Measurements from ENCODE around the gene OR13C4.
"Not testable (repeated sequence)": the region's sequence is repeated elsewhere in the genome, so short reads cannot be mapped to it uniquely, and the experiment has no call there.

The OR13C4 gene

DNA sequence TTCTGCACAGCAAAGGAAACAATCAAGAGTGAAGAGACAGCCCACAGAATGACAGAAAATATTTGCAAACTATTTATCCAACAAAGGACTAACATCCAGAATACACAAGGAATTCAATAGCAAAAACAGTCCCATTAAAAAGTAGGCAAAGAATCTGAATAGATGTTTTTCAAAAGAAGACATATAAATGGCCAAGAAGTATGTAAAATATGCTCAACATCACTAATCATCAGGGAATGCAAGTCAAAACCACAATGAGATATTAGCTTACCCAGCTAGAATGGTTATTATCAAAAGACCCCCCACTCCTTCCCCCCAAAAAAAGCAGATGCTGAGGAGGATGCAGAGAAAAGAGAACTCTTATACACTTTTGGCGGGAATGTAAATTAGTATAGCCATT is 28.5 kb upstream of the OR13C4 start:
- CTCF ChIA-PET, result no interaction called here

DNA sequence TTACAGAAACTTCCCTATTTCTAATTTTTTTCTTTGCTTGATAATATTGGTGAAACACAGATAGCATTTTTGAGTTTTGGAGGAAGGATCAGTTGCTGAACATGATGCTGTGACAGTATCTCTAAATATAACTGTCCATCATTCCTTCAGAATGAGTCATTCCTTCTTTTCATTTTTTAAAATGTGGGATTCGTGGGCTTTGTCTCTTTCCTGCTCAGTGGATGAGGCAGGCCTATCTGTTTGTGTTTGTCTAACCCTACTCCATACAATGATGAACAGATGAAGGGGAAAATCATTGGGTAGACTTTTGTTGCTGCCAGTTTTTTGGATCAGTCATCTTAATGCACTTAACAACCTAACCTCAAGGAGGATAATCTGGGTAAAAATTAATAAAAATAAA is 26.3 kb upstream of the OR13C4 start:
- ChIA-PET POLR2A (no interaction called here), CTCF (no interaction called here)
- TF ChIP-seq, protein P1, sequence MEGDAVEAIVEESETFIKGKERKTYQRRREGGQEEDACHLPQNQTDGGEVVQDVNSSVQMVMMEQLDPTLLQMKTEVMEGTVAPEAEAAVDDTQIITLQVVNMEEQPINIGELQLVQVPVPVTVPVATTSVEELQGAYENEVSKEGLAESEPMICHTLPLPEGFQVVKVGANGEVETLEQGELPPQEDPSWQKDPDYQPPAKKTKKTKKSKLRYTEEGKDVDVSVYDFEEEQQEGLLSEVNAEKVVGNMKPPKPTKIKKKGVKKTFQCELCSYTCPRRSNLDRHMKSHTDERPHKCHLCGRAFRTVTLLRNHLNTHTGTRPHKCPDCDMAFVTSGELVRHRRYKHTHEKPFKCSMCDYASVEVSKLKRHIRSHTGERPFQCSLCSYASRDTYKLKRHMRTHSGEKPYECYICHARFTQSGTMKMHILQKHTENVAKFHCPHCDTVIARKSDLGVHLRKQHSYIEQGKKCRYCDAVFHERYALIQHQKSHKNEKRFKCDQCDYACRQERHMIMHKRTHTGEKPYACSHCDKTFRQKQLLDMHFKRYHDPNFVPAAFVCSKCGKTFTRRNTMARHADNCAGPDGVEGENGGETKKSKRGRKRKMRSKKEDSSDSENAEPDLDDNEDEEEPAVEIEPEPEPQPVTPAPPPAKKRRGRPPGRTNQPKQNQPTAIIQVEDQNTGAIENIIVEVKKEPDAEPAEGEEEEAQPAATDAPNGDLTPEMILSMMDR (IDR thresholded peaks at IDR 0.05; ENCODE audit: insufficient read depth, low read length, missing control alignments), result no peak
- no peak overlapping the region for H3K4me3 ChIP-seq (ENCODE audit: low read depth, low read length)
- no peak for DNase-seq (ENCODE audit: low read depth, low spot score)

More for the DNA sequence above, 28.5 kb upstream of the OR13C4 start:
- POLR2A ChIA-PET, result no interaction called here
- no peak overlapping the region for H3K4me3 ChIP-seq (ENCODE audit: low read depth, low read length)
- DNase-seq (ENCODE audit: low read depth, low spot score), result no peak
- TF ChIP-seq, protein P1 (IDR thresholded peaks at IDR 0.05; ENCODE audit: insufficient read depth, low read length, missing control alignments), result no peak

DNA sequence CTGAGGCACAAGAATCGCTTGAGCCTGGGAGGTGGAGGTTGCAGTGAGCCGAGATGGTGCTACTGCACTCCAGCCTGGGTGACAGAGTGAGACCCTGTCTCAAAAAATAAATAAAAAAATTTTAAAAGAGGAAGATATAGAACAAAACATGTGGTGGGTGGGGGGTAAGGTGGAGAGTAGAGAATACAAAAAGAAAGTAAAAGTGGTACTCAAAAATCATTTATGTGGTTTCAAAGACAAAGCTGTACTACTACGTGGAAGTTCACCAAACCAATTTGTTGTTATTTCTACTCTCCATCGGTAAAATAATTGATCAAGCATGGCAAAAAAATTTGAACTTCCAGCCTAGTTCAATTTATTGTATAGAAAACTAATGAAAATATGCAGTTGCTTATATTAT is 17.6 kb upstream of the OR13C4 start:
- TF ChIP-seq, protein P1 (IDR thresholded peaks at IDR 0.05; ENCODE audit: insufficient read depth, low read length, missing control alignments), result no peak
- no peak for DNase-seq (ENCODE audit: low read depth, low spot score)
- H3K4me3 ChIP-seq (ENCODE audit: low read depth, low read length), result no peak overlapping the region
- ChIA-PET POLR2A (no interaction called here), CTCF (no interaction called here)

DNA sequence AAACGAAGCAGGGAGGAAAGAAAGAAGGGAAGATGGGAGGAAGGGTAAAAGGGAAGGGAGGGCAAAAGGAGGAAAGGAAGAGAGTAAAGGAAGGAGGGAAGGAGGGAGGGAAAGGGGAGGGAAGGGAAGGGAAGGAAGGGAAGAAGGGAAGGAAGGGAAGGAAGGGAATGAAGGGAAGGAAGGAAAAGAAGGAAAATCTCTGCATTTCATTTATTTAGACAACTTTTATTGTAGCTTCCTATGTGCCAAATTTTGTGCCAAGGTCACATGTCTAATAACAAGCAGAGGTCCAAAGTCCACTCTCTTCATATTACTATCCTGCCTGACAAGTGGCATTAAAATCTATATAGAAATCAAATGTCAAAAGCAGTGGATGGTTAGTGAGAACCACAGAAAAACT is 12.3 kb upstream of the OR13C4 start:
- H3K4me3 ChIP-seq (ENCODE audit: low read depth, low read length), result no peak overlapping the region
- no peak for DNase-seq (ENCODE audit: low read depth, low spot score)
- ChIA-PET POLR2A (no interaction called here), CTCF (no interaction called here)
- TF ChIP-seq, protein P1 (IDR thresholded peaks at IDR 0.05; ENCODE audit: insufficient read depth, low read length, missing control alignments), result no peak

DNA sequence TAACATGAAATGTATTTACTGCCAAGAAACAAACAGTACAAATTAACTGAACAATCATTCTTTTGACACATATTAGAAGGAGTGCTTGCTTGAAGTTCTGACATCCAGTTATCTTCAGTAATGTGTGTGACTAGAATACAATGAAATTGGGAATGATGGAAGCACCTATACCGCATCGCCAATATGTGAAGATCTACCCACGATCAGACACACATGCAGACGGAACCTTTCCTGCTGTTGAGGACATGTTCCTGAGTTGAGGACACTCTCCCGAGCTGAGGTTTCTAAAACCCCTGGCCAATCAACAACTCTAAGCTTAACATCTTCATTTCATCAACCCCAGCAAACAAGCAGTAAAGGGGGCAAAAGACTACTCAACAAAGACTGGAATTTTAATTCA is 9.7 kb upstream of the OR13C4 start, which contains the start of gene OR13C3:
TSS of gene OR13C3 (minus strand) at position 101 of the 400 bp plus-strand sequence. CDS start 133 bp downstream, outside the sequence.
- no peak for DNase-seq (ENCODE audit: low read depth, low spot score)
- CTCF ChIA-PET, result no interaction called here
- no peak within 1 kb of the TSS for H3K4me3 ChIP-seq (ENCODE audit: low read depth, low read length)
- TF ChIP-seq, protein P1 (IDR thresholded peaks at IDR 0.05; ENCODE audit: insufficient read depth, low read length, missing control alignments), result no peak
- POLR2A ChIA-PET, result no interaction called here

DNA sequence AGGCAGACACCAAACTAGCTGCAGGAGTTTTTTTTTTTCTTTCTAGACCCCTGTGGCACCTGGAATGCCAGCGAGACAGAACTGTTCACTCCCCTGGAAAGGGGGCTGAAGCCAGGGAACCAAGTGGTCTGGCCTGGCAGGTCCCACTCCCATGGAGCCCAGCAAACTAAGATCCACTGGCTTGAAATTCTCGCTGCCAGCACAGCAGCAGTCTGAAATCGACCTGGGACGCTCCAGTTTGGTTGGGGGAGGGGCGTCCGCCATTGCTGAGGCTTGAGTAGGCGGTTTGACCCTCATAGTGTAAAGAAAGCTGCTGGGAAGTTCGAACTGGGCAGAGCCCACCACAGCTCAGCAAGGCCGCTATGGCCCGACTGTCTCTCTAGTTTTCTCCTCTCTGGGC is 6.8 kb downstream of the OR13C4 start:
- DNase-seq (ENCODE audit: low read depth, low spot score); H3K4me3 ChIP-seq (ENCODE audit: low read depth, low read length); CTCF ChIA-PET; POLR2A ChIA-PET: not testable (repeated sequence)

DNA sequence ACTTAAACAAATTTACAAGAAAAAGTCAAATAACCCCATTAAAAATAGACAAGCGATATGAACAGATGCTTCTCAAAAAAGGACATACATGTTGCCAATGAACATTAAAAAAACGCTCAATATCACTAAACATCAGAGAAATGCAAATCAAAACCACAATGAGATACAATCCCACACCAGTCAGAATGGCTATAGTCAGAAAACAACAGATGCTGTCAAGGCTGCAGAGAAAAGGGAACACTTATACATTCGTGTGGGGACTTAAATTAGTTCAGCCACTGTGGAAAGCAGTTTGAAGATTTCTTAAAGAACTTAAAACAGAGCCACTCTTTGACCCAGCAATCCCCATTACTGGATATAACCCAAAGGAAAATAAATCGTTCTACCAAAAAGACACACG is 12.1 kb downstream of the OR13C4 start:
- TF ChIP-seq, protein P1 (IDR thresholded peaks at IDR 0.05; ENCODE audit: insufficient read depth, low read length, missing control alignments), result no peak
- no peak for DNase-seq (ENCODE audit: low read depth, low spot score)
- POLR2A ChIA-PET, result no interaction called here
- CTCF ChIA-PET, result no interaction called here
- H3K4me3 ChIP-seq (ENCODE audit: low read depth, low read length), result no peak overlapping the region
